ACC112 (cell line): ENCODE results near the gene MTX3.
A peak's percentile ranks its signal among the peaks of the same experiment; 100 is the strongest.

ENCODE experiments used
- H2AFZ ChIP-seq: fragments of 200-600 bp; sonication (generic); one replicate; pipeline ENCODE4 v1.6.0; 2017; ENCODE audit warnings: antibody characterized with exemption, low read length; ENCODE audit not compliant: unreplicated experiment
- H3K27ac ChIP-seq: fragments of 200-600 bp; sonication (generic); 2 replicates; pipeline ENCODE4 v1.5.1; 2014; ENCODE audit warnings: low read depth, mild to moderate bottlenecking, antibody characterized with exemption, low read length, moderate library complexity
- H3K27me3 ChIP-seq: fragments of 200-600 bp; sonication (generic); 2 replicates; pipeline ENCODE4 v1.6.1; 2014; ENCODE audit warnings: mild to moderate bottlenecking, antibody characterized with exemption, low read length, moderate library complexity, mixed read lengths; ENCODE audit not compliant: insufficient read depth
- H3K36me3 ChIP-seq: fragments of 200-600 bp; sonication (generic); 2 replicates; pipeline ENCODE4 v1.6.1; 2016; ENCODE audit warnings: mild to moderate bottlenecking, antibody characterized with exemption, low read length, moderate library complexity, mixed read lengths; ENCODE audit not compliant: insufficient read depth
- H3K4me1 ChIP-seq: fragments of 200-600 bp; sonication (generic); one replicate; pipeline ENCODE4 v1.6.1; 2016; ENCODE audit warnings: low read length, mixed read lengths; ENCODE audit not compliant: insufficient read depth, unreplicated experiment, control insufficient read depth
- H3K4me3 ChIP-seq: fragments of 200-600 bp; sonication (generic); 2 replicates; pipeline ENCODE4 v1.5.1; 2014; ENCODE audit warnings: mild to moderate bottlenecking, low read depth, low read length
- H3K79me2 ChIP-seq: fragments of 200-600 bp; sonication (generic); one replicate; pipeline ENCODE4 v1.6.0; 2016; ENCODE audit warnings: low read length; ENCODE audit not compliant: control insufficient read depth, unreplicated experiment, insufficient read depth

The MTX3 gene

GRCh38 chr5:79963261-79964061, 27.6 kb downstream of the MTX3 start:
- Histone ChIP-seq H3K4me3 (no peak overlapping the region), H2AFZ (no peak overlapping the region), H3K27ac (no peak overlapping the region), H3K36me3 (no peaks in the 10 kb centered on the region), H3K4me1 (peaks cover 10% of the 10 kb centered on the region), H3K79me2 (no peaks in the 10 kb centered on the region), H3K27me3 (peaks cover 7% of the 10 kb centered on the region)

GRCh38 chr5:79962575-79963222, 28.4 kb downstream of the MTX3 start:
- Histone ChIP-seq H3K36me3 (no peaks in the 10 kb centered on the region), H3K4me3 (no peak overlapping the region), H3K79me2 (no peaks in the 10 kb centered on the region), H3K4me1 (peaks cover 10% of the 10 kb centered on the region), H3K27me3 (peaks cover 7% of the 10 kb centered on the region), H3K27ac (no peak overlapping the region), H2AFZ (peak overlapping the region; percentile 31)

GRCh38 chr5:79961716-79962574, 29.1 kb downstream of the MTX3 start:
- H3K4me1 ChIP-seq, result peaks cover 10% of the 10 kb centered on the region
- no peaks in the 10 kb centered on the region for H3K79me2 ChIP-seq
- H2AFZ ChIP-seq, result peak overlapping the region; percentile 31
- no peak overlapping the region for H3K27ac ChIP-seq
- peaks cover 5% of the 10 kb centered on the region for H3K27me3 ChIP-seq
- no peak overlapping the region for H3K4me3 ChIP-seq
- H3K36me3 ChIP-seq, result no peaks in the 10 kb centered on the region

GRCh38 chr5:79959407-79959806, 31.7 kb downstream of the MTX3 start:
- no peaks in the 10 kb centered on the region for H3K27me3 ChIP-seq
- no peak overlapping the region for H3K27ac ChIP-seq
- H3K4me1 ChIP-seq, result peaks cover 23% of the 10 kb centered on the region
- no peak overlapping the region for H2AFZ ChIP-seq
- no peak overlapping the region for H3K4me3 ChIP-seq
- H3K36me3 ChIP-seq, result no peaks in the 10 kb centered on the region
- H3K79me2 ChIP-seq, result no peaks in the 10 kb centered on the region

GRCh38 chr5:79955941-79956670, 35.0 kb downstream of the MTX3 start:
- Histone ChIP-seq H3K27me3 (peaks cover 4% of the 10 kb centered on the region; the same call in 1 of the 2 replicates), H3K4me1 (peaks cover 13% of the 10 kb centered on the region), H3K27ac (peak overlapping the region; percentile 15), H3K36me3 (no peaks in the 10 kb centered on the region), H2AFZ (no peak overlapping the region), H3K4me3 (no peak overlapping the region; the same call in 1 of the 2 replicates), H3K79me2 (no peaks in the 10 kb centered on the region)

- Histone ChIP-seq H2AFZ (no peak overlapping the region), H3K79me2 (no peaks in the 10 kb centered on the region), H3K4me3 (no peak overlapping the region), H3K27me3 (peaks cover 4% of the 10 kb centered on the region; the same call in 1 of the 2 replicates), H3K4me1 (peaks cover 13% of the 10 kb centered on the region), H3K27ac (no peak overlapping the region), H3K36me3 (no peaks in the 10 kb centered on the region)
Observed at GRCh38 chr5:79955356-79955895, 35.6 kb downstream of the MTX3 start.

- H3K27ac ChIP-seq, result no peak overlapping the region
Observed at GRCh38 chr5:79954620-79955019, 36.4 kb downstream of the MTX3 start.

GRCh38 chr5:79947567-79947966, 43.5 kb downstream of the MTX3 start:
- no peak overlapping the region for H2AFZ ChIP-seq
- H3K79me2 ChIP-seq, result no peaks in the 10 kb centered on the region
- H3K4me3 ChIP-seq, result no peak overlapping the region
- no peaks in the 10 kb centered on the region for H3K4me1 ChIP-seq
- peaks cover 4% of the 10 kb centered on the region; the same call in 1 of the 2 replicates for H3K27me3 ChIP-seq
- no peaks in the 10 kb centered on the region for H3K36me3 ChIP-seq
- H3K27ac ChIP-seq, result no peak overlapping the region

More at GRCh38 chr5:79954620-79955019, 36.4 kb downstream of the MTX3 start:
- no peaks in the 10 kb centered on the region for H3K36me3 ChIP-seq
- peaks cover 4% of the 10 kb centered on the region; the same call in 1 of the 2 replicates for H3K27me3 ChIP-seq
- H3K4me3 ChIP-seq, result no peak overlapping the region
- H3K79me2 ChIP-seq, result no peaks in the 10 kb centered on the region
- peaks cover 13% of the 10 kb centered on the region for H3K4me1 ChIP-seq
- no peak overlapping the region for H2AFZ ChIP-seq

GRCh38 chr5:79938468-79938867, 52.6 kb downstream of the MTX3 start:
- Histone ChIP-seq H2AFZ (no peak overlapping the region), H3K36me3 (no peaks in the 10 kb centered on the region), H3K4me1 (no peaks in the 10 kb centered on the region), H3K4me3 (no peak overlapping the region), H3K27me3 (peaks cover 13% of the 10 kb centered on the region; the same call in 1 of the 2 replicates), H3K27ac (no peak overlapping the region), H3K79me2 (no peaks in the 10 kb centered on the region)
